ENCODE data around the gene CPS1.

DNA sequence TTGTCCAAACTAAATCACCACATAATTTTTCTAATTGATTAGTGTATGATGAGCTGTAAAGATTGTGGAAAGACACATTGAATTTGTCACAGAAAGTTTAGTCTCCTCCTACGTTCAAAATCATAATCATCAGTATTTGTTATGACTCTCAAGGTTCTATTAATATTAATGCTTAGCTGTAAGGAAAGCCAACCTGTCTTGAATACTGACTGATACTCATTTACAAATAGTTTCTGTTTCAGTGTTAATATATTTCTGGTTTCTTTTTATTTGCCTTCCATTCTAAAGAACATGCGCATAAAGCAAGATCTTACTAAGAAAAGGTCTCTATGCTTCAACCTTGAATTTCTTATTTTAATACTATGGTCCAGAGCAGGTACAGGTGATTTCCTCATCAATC is 55.1 kb downstream of the CPS1 start:
- TF ChIP-seq ZBTB10 (tag by site-specific recombination; IDR thresholded peaks at IDR 0.05) (no peak), PBX3 (CRISPR knock-in tag; IDR thresholded peaks at IDR 0.05) (no peak), ZSCAN30 (tag by site-specific recombination; IDR thresholded peaks at IDR 0.05) (no peak), MYNN (tag by site-specific recombination; IDR thresholded peaks at IDR 0.05; ENCODE audit: borderline replicate concordance) (no peak), REST (tag by site-specific recombination; IDR thresholded peaks at IDR 0.05) (no peak), ZNF621 (tag by site-specific recombination; IDR thresholded peaks at IDR 0.05) (no peak)
- TF ChIP-seq, protein P1, sequence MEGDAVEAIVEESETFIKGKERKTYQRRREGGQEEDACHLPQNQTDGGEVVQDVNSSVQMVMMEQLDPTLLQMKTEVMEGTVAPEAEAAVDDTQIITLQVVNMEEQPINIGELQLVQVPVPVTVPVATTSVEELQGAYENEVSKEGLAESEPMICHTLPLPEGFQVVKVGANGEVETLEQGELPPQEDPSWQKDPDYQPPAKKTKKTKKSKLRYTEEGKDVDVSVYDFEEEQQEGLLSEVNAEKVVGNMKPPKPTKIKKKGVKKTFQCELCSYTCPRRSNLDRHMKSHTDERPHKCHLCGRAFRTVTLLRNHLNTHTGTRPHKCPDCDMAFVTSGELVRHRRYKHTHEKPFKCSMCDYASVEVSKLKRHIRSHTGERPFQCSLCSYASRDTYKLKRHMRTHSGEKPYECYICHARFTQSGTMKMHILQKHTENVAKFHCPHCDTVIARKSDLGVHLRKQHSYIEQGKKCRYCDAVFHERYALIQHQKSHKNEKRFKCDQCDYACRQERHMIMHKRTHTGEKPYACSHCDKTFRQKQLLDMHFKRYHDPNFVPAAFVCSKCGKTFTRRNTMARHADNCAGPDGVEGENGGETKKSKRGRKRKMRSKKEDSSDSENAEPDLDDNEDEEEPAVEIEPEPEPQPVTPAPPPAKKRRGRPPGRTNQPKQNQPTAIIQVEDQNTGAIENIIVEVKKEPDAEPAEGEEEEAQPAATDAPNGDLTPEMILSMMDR (tag by site-specific recombination; IDR thresholded peaks at IDR 0.05): no peak
- TF ChIP-seq, protein P2, sequence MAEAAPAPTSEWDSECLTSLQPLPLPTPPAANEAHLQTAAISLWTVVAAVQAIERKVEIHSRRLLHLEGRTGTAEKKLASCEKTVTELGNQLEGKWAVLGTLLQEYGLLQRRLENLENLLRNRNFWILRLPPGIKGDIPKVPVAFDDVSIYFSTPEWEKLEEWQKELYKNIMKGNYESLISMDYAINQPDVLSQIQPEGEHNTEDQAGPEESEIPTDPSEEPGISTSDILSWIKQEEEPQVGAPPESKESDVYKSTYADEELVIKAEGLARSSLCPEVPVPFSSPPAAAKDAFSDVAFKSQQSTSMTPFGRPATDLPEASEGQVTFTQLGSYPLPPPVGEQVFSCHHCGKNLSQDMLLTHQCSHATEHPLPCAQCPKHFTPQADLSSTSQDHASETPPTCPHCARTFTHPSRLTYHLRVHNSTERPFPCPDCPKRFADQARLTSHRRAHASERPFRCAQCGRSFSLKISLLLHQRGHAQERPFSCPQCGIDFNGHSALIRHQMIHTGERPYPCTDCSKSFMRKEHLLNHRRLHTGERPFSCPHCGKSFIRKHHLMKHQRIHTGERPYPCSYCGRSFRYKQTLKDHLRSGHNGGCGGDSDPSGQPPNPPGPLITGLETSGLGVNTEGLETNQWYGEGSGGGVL (tag by site-specific recombination; IDR thresholded peaks at IDR 0.05): no peak
- TF ChIP-seq, protein P3, sequence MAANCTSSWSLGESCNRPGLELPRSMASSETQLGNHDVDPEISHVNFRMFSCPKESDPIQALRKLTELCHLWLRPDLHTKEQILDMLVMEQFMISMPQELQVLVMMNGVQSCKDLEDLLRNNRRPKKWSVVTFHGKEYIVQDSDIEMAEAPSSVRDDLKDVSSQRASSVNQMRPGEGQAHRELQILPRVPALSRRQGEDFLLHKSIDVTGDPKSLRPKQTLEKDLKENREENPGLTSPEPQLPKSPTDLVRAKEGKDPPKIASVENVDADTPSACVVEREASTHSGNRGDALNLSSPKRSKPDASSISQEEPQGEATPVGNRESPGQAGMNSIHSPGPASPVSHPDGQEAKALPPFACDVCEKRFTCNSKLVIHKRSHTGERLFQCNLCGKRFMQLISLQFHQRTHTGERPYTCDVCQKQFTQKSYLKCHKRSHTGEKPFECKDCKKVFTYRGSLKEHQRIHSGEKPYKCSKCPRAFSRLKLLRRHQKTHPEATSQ (tag by site-specific recombination; IDR thresholded peaks at IDR 0.05): no peak
